Karpas-422 (cell line): ENCODE data around the gene DIPK1B. TPM values are rescaled to one million over a fixed set of nuclear protein-coding genes. Genes with fewer than 3 reads are reported as not detected.

ENCODE experiments used
- DNase-seq: peaks from one replicate; pipeline ENCODE4 v3.0.0-alpha.2; 2015
- H2AFZ ChIP-seq: fragments of 200-600 bp; sonication (generic); 2 replicates; pipeline ENCODE4 v1.6.1; 2014; ENCODE audit warnings: antibody characterized with exemption, low read length, mixed read lengths
- H3K27ac ChIP-seq: fragments of 200-600 bp; sonication (generic); 2 replicates; pipeline ENCODE4 v1.5.1; 2014; ENCODE audit warnings: mild to moderate bottlenecking, low read length, moderate library complexity
- H3K27me3 ChIP-seq: fragments of 200-600 bp; sonication (generic); 2 replicates; pipeline ENCODE4 v1.6.1; 2014; ENCODE audit warnings: low read length, mixed read lengths
- H3K36me3 ChIP-seq: fragments of 200-600 bp; sonication (generic); 2 replicates; pipeline ENCODE4 v1.6.1; 2014; ENCODE audit warnings: low read length, mixed read lengths; ENCODE audit not compliant: insufficient read depth
- H3K4me1 ChIP-seq: fragments of 200-600 bp; sonication (generic); 2 replicates; pipeline ENCODE4 v1.6.1; 2014; ENCODE audit warnings: mild to moderate bottlenecking, low read length, mixed read lengths
- H3K4me2 ChIP-seq: fragments of 200-600 bp; sonication (generic); 2 replicates; pipeline ENCODE4 v1.6.1; 2014; ENCODE audit warnings: low read length, low read depth, mild to moderate bottlenecking; ENCODE audit not compliant: poor library complexity, severe bottlenecking
- H3K4me3 ChIP-seq: fragments of 200-600 bp; sonication (generic); 2 replicates; pipeline ENCODE4 v1.5.1; 2014; ENCODE audit warnings: mild to moderate bottlenecking, antibody characterized with exemption, low read length, mixed read lengths
- H3K79me2 ChIP-seq: fragments of 200-600 bp; sonication (generic); 2 replicates; pipeline ENCODE4 v1.6.1; 2014; ENCODE audit warnings: mild to moderate bottlenecking, low read length, mixed read lengths
- H3K9ac ChIP-seq: fragments of 200-600 bp; sonication (generic); 2 replicates; pipeline ENCODE4 v1.6.0; 2014; ENCODE audit warnings: low read length
- H3K9me2 ChIP-seq: fragments of 200-600 bp; sonication (generic), shearing (Covaris generic); replicated peaks from 2 replicates; pipeline ENCODE4 v1.6.0; 2014; ENCODE audit warnings: mild to moderate bottlenecking, low read length, moderate library complexity; ENCODE audit not compliant: insufficient read depth
- H3K9me3 ChIP-seq: fragments of 300-700, 200-600 bp; sonication (generic); 2 replicates; pipeline ENCODE4 v1.6.1; 2014; ENCODE audit warnings: low read length, mixed read lengths
- H4K20me1 ChIP-seq: fragments of 200-600 bp; sonication (generic); 2 replicates; pipeline ENCODE4 v1.6.1; 2014; ENCODE audit warnings: mild to moderate bottlenecking, antibody characterized with exemption, low read length, low read depth; ENCODE audit not compliant: insufficient read depth
- total RNA-seq: library from RNA; depleted of rRNA; stranded (reverse); fragments of >200 nt; shearing (Covaris generic); gene quantifications from 2 replicates; pipeline ENCODE4 v1.2.3, GENCODE V29; 2014; ENCODE audit warnings: low replicate concordance

The DIPK1B gene
- total RNA-seq, 1 experiment from 2014 or later: not detected

GRCh38 chr9:136726631-136727191 is 14.3 kb downstream of the DIPK1B start:
- H3K9me3 ChIP-seq: no peaks in the 10 kb centered on the region
- peaks cover 24% of the 10 kb centered on the region for H3K4me1 ChIP-seq
- no peak overlapping the region for H2AFZ ChIP-seq
- H4K20me1 ChIP-seq: peaks cover 37% of the 10 kb centered on the region
- H3K9ac ChIP-seq: peak overlapping the region; percentile 84
- H3K79me2 ChIP-seq: peaks cover 13% of the 10 kb centered on the region
- no peaks in the 10 kb centered on the region for H3K27me3 ChIP-seq
- peak; percentile 66 for DNase-seq
- H3K36me3 ChIP-seq: peaks cover 23% of the 10 kb centered on the region
- H3K4me2 ChIP-seq: peak overlapping the region; percentile 89
- H3K4me3 ChIP-seq: peak overlapping the region; percentile 98
- H3K27ac ChIP-seq: no peak overlapping the region; the same call in 1 of the 2 replicates
- no peaks in the 10 kb centered on the region for H3K9me2 ChIP-seq

GRCh38 chr9:136728080-136728547 is 15.7 kb downstream of the DIPK1B start:
- no peaks in the 10 kb centered on the region for H3K27me3 ChIP-seq
- H3K36me3 ChIP-seq: peaks cover 23% of the 10 kb centered on the region
- no peaks in the 10 kb centered on the region for H3K9me2 ChIP-seq
- H3K27ac ChIP-seq: 0 out of 2 replicates have a peak overlapping the region, but pooled peaks have one; percentile 38
- peak overlapping the region; percentile 89 for H3K4me2 ChIP-seq
- H4K20me1 ChIP-seq: peaks cover 30% of the 10 kb centered on the region
- peak overlapping the region; percentile 84 for H3K9ac ChIP-seq
- no peaks in the 10 kb centered on the region for H3K9me3 ChIP-seq
- peak; percentile 96 for DNase-seq
- H3K4me1 ChIP-seq: peaks cover 24% of the 10 kb centered on the region
- H3K4me3 ChIP-seq: peak overlapping the region; percentile 98
- H3K79me2 ChIP-seq: peaks cover 13% of the 10 kb centered on the region
- peak overlapping the region; percentile 91; the same call in 1 of the 2 replicates for H2AFZ ChIP-seq

- Histone ChIP-seq H3K9ac (peak overlapping the region; percentile 84), H3K27me3 (no peaks in the 10 kb centered on the region), H3K4me2 (peak overlapping the region; percentile 89), H3K27ac (no peak overlapping the region), H3K79me2 (peaks cover 13% of the 10 kb centered on the region), H3K36me3 (peaks cover 23% of the 10 kb centered on the region), H3K9me2 (no peaks in the 10 kb centered on the region), H3K4me1 (peaks cover 24% of the 10 kb centered on the region), H3K4me3 (peak overlapping the region; percentile 98), H3K9me3 (no peaks in the 10 kb centered on the region), H4K20me1 (peaks cover 30% of the 10 kb centered on the region), H2AFZ (peak overlapping the region; percentile 91; the same call in 1 of the 2 replicates)
- no peak for DNase-seq
These were observed 16.3 kb downstream of the DIPK1B start for GRCh38 chr9:136728548-136729123.

GRCh38 chr9:136729144-136729543 is 16.8 kb downstream of the DIPK1B start:
- Histone ChIP-seq H3K36me3 (peaks cover 22% of the 10 kb centered on the region), H3K9me3 (no peaks in the 10 kb centered on the region), H3K4me2 (no peak overlapping the region), H3K79me2 (peaks cover 13% of the 10 kb centered on the region), H3K9me2 (no peaks in the 10 kb centered on the region), H4K20me1 (peaks cover 26% of the 10 kb centered on the region), H3K27me3 (no peaks in the 10 kb centered on the region), H3K4me1 (peaks cover 24% of the 10 kb centered on the region), H3K4me3 (no peak overlapping the region), H3K9ac (peak overlapping the region; percentile 84; the same call in 1 of the 2 replicates), H3K27ac (no peak overlapping the region), H2AFZ (no peak overlapping the region)
- no peak for DNase-seq

GRCh38 chr9:136729926-136730325 is 17.6 kb downstream of the DIPK1B start:
- Histone ChIP-seq H3K9me3 (no peaks in the 10 kb centered on the region), H4K20me1 (peaks cover 23% of the 10 kb centered on the region), H3K4me3 (no peak overlapping the region), H3K79me2 (peaks cover 13% of the 10 kb centered on the region), H2AFZ (no peak overlapping the region), H3K36me3 (peaks cover 17% of the 10 kb centered on the region), H3K4me1 (peaks cover 24% of the 10 kb centered on the region), H3K27ac (no peak overlapping the region), H3K9me2 (no peaks in the 10 kb centered on the region), H3K9ac (no peak overlapping the region), H3K27me3 (no peaks in the 10 kb centered on the region), H3K4me2 (no peak overlapping the region)
- no peak for DNase-seq

- no peak overlapping the region for H3K27ac ChIP-seq
- H3K4me1 ChIP-seq: peaks cover 8% of the 10 kb centered on the region
- no peak overlapping the region for H2AFZ ChIP-seq
- H3K79me2 ChIP-seq: peaks cover 3% of the 10 kb centered on the region
- no peaks in the 10 kb centered on the region; the same call in 1 of the 2 replicates for H4K20me1 ChIP-seq
- DNase-seq: no peak
- H3K36me3 ChIP-seq: no peaks in the 10 kb centered on the region
- no peak overlapping the region for H3K4me3 ChIP-seq
- H3K9me2 ChIP-seq: no peaks in the 10 kb centered on the region
- H3K9ac ChIP-seq: no peak overlapping the region
- H3K4me2 ChIP-seq: no peak overlapping the region
- no peaks in the 10 kb centered on the region for H3K27me3 ChIP-seq
- H3K9me3 ChIP-seq: no peaks in the 10 kb centered on the region
These were observed 20.2 kb downstream of the DIPK1B start for GRCh38 chr9:136732444-136733178.

- H4K20me1 ChIP-seq: no peaks in the 10 kb centered on the region
- no peak overlapping the region for H3K9ac ChIP-seq
- no peaks in the 10 kb centered on the region for H3K79me2 ChIP-seq
- no peaks in the 10 kb centered on the region for H3K27me3 ChIP-seq
- H3K9me3 ChIP-seq: no peaks in the 10 kb centered on the region
- no peak overlapping the region for H3K4me2 ChIP-seq
- no peak overlapping the region for H3K27ac ChIP-seq
- H3K36me3 ChIP-seq: no peaks in the 10 kb centered on the region
- H3K9me2 ChIP-seq: no peaks in the 10 kb centered on the region
- H3K4me3 ChIP-seq: no peak overlapping the region
- H2AFZ ChIP-seq: no peak overlapping the region
- H3K4me1 ChIP-seq: peaks cover 3% of the 10 kb centered on the region
- DNase-seq: no peak
These were observed 21.2 kb downstream of the DIPK1B start for GRCh38 chr9:136733611-136734010.

GRCh38 chr9:136734837-136735496 is 22.6 kb downstream of the DIPK1B start:
- Histone ChIP-seq H3K36me3 (no peaks in the 10 kb centered on the region), H3K27me3 (no peaks in the 10 kb centered on the region), H3K4me2 (no peak overlapping the region), H3K4me3 (no peak overlapping the region), H2AFZ (no peak overlapping the region), H3K9ac (no peak overlapping the region), H3K4me1 (no peaks in the 10 kb centered on the region), H3K9me2 (no peaks in the 10 kb centered on the region), H3K79me2 (no peaks in the 10 kb centered on the region), H3K27ac (no peak overlapping the region), H3K9me3 (no peaks in the 10 kb centered on the region), H4K20me1 (no peaks in the 10 kb centered on the region)
- no peak for DNase-seq
